Measurements from ENCODE around the gene C19orf47.

The C19orf47 gene

DNA sequence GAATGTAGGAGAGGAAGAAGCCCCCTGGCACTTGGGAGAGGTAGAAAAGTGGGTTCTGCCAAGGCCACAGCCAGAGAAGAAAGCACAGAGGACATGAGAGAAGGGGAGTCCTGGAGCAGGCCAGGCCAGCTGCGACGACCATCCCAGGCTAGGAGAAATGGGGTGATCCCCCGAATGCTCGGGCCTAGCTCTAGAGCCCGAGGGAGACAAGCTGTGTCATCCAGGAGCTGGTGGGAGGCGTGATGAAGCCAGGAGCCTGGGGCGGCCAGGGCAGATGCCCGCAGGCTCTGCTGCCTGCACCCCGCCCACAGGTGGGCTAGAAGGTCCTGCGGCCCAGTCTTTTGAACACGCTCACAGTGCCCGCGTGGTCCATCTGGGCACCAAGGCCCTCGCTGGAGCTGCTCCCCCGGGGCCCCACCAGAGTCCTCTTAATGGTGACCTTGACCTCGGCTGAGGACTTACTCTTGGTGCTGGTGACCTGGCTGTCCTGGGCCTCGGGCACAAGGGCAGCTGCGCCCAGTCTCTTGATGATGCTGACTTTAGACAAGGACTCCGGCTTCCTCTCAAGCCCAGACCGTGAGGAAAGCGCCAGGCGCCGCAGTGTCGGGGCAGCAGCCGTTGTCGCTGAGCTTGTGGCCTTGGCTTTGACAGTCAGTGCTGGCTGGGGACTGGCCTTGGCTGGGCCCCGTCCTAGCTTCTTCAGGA is 26.5 kb downstream of the C19orf47 start:
- H3K4me1 Mint-ChIP-seq (ENCODE audit: low read depth) = no peaks in the 10 kb centered on the region
- H3K9me3 Mint-ChIP-seq = no peaks in the 10 kb centered on the region
- no peak overlapping the region for H3K27ac Mint-ChIP-seq
- no peak overlapping the region for H3K4me3 Mint-ChIP-seq
- peaks cover 53% of the 10 kb centered on the region for H3K36me3 Mint-ChIP-seq (ENCODE audit: low read depth)
- no peaks in the 10 kb centered on the region for H3K27me3 Mint-ChIP-seq

DNA sequence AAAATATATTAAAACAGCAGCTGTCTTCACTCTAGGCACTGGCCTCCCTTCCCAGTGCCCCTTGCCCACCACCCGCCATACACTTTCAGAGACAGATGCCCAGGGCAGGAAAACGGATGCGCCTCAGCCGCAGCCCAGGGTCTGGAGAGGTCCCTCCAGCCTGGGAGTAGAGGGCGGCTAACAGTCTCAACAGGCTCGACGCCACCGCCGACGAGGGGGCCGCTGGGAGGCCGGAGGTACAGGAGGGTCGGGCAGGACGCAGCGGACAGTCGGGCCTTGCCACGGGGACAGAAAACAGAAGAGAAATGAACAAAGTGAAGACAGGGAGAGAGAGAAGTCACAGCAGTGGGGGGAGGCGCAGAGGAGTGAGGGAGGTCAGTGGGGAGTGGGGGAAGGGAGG is 27.1 kb downstream of the C19orf47 start:
- Mint-ChIP-seq H3K4me1 (ENCODE audit: low read depth) (no peaks in the 10 kb centered on the region), H3K9me3 (no peaks in the 10 kb centered on the region), H3K27me3 (no peaks in the 10 kb centered on the region), H3K27ac (no peak overlapping the region), H3K4me3 (no peak overlapping the region), H3K36me3 (ENCODE audit: low read depth) (peaks cover 51% of the 10 kb centered on the region)

DNA sequence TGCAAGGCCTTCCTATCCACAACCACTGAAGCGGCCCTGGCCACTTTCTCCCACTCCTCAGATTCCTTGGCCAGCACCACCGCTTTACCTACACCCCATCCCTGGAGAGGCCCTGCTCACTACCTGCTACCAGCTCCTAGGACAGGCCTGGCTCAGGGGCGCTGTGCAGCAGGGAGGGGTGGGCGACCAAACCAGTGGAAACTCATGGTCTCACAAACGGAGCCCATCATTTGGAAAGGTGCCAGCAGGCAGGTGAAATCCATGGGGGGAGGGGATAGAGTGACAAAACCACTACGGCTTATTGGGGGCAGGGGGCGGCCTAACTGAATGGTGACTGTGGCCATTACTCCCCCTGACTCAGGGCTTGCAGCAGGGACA is 27.6 kb downstream of the C19orf47 start:
- peaks cover 46% of the 10 kb centered on the region for H3K36me3 Mint-ChIP-seq (ENCODE audit: low read depth)
- no peaks in the 10 kb centered on the region for H3K9me3 Mint-ChIP-seq
- no peak overlapping the region for H3K4me3 Mint-ChIP-seq
- H3K27me3 Mint-ChIP-seq = no peaks in the 10 kb centered on the region
- no peak overlapping the region for H3K27ac Mint-ChIP-seq
- H3K4me1 Mint-ChIP-seq (ENCODE audit: low read depth) = no peaks in the 10 kb centered on the region

DNA sequence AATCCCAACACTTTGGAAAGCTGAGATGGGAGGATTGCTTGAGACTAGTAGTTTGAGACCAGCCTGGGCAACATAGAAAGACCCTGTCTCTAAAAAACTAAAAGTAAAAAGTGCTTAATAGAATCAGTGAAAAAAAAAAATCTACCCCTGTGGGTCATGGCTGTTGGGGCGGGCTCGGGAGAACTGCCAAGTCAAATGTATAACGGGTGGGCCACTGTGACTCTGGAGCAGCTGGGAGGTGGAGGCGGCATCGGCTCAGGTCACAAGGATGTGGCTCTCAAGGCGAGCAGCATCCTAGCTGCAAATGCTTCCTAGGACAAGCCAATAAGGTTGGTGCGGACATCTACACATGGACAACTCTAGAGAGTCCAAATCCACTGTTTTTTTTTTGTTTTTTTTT is 30.9 kb downstream of the C19orf47 start:
- Mint-ChIP-seq H3K4me3 (no peak overlapping the region), H3K27ac (no peak overlapping the region), H3K9me3 (no peaks in the 10 kb centered on the region), H3K27me3 (no peaks in the 10 kb centered on the region), H3K4me1 (ENCODE audit: low read depth) (no peaks in the 10 kb centered on the region), H3K36me3 (ENCODE audit: low read depth) (peaks cover 23% of the 10 kb centered on the region)

DNA sequence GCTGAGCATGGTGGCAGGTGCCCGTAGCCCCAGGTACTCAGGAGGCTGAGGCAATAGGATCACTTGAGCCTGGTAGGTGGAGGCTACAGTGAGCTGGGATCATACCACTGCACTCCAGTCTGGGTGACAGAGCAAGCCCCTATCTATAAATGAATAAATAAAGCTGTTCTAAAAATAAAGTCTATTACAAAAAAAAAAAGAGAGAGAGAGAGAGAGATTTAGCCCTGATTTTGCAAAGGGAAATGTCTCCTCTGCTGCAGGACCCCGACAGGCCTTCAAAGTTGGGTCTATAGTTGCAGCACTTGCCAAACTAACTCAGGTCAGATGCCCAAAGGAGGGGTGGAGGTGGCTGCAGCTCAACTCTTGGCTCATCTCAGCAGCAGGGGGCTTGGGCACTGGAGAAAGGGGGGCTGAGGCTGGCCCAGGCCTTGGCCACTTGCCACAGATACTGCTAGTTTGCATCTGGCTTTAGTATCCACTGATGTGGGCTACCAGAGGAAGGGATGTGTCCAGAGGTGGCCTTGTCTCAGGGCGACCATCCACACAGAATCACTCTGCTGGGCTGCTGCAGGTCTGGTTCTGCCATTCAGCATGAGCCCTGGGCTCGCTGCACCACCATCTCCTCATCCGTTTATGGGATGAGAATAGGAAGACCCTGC is 32.3 kb downstream of the C19orf47 start:
- H3K4me1 Mint-ChIP-seq (ENCODE audit: low read depth) = no peaks in the 10 kb centered on the region
- no peak overlapping the region for H3K27ac Mint-ChIP-seq
- H3K4me3 Mint-ChIP-seq = no peak overlapping the region
- no peaks in the 10 kb centered on the region for H3K9me3 Mint-ChIP-seq
- H3K27me3 Mint-ChIP-seq = no peaks in the 10 kb centered on the region
- peaks cover 18% of the 10 kb centered on the region for H3K36me3 Mint-ChIP-seq (ENCODE audit: low read depth)

DNA sequence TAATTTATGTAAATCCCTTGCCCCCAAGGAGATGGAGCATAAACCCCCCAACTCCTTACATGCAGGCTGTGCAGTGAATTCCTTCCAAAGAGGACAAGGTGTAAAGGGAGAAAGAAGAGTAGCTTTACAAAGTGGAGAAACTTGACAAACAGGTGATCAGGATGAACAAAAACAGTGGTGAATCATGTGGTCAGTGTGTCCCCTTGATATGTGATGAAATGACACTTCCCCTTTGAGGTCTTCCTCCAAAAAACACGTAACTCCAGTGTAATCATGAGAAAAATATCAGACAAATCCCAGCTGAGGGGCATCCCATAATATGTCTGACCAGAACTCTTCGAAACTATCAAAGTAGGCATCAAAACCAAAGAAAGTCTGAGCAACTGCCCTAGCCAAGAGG is 33.5 kb downstream of the C19orf47 start:
- Mint-ChIP-seq H3K27ac (no peak overlapping the region), H3K27me3 (no peaks in the 10 kb centered on the region)

DNA sequence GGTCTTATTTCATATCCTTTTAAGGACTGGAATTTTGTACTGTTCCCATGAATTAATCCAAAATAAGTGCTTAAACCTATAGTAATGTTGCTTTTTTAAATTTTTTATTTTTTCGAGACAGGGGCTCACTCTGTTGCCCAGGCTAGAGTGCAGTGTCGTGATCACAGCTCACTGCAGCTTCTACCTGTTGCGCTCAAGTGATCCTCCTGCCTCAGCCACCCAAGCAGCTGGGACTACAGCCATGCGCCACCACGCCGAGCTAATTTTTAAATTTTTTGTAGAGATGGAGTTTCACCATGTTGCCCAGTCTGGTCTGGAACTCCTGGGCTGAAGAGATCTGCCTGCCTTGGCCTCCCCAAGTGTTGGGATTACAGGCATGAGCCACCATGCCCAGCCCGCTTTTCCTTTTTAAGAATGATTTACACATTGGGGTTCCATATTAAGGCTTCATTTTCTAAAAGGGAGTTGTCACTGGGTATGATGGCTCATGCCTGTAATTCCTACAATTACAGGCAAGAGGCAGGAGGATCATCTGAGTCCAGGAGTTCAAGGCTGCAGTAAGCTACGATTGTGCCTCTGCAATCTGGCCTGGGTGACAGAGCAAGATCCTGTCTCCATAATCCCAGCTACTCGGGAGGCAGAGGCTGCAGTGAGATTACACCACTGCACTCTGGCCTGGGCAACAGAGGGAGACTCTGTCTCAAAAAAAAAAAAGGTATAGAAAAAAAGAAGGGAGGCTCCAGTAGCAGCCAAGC is 34.8 kb downstream of the C19orf47 start:
- Mint-ChIP-seq H3K27ac (no peak overlapping the region), H3K36me3 (ENCODE audit: low read depth) (peaks cover under 1% of the 10 kb centered on the region), H3K9me3 (no peaks in the 10 kb centered on the region), H3K4me3 (no peak overlapping the region), H3K4me1 (ENCODE audit: low read depth) (no peaks in the 10 kb centered on the region), H3K27me3 (no peaks in the 10 kb centered on the region)

More for the DNA sequence above, 33.5 kb downstream of the C19orf47 start:
- Mint-ChIP-seq H3K9me3 (no peaks in the 10 kb centered on the region), H3K4me3 (no peak overlapping the region), H3K36me3 (ENCODE audit: low read depth) (peaks cover 5% of the 10 kb centered on the region), H3K4me1 (ENCODE audit: low read depth) (no peaks in the 10 kb centered on the region)

DNA sequence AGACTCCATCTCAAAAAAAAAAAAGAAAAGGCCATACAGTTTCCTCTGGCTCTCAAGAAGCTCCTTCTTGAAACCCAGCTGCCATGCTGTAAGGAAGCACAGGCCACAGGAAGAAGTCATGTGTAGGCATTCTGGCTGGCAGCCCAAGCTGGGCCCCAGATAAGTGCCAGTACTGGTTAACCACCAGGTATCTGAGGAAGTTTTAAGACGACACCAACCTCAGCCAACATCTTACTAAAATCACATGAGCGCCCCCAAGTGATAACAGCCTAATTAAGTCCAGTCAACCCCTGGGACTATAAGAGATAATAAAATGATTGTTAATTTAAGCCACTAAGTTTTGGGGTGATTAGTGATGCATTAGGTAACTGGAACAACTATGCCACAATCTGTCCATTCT is 35.7 kb downstream of the C19orf47 start:
- H3K9me3 Mint-ChIP-seq = no peaks in the 10 kb centered on the region
- no peak overlapping the region for H3K27ac Mint-ChIP-seq
- H3K36me3 Mint-ChIP-seq (ENCODE audit: low read depth) = no peaks in the 10 kb centered on the region
- no peaks in the 10 kb centered on the region for H3K4me1 Mint-ChIP-seq (ENCODE audit: low read depth)
- no peaks in the 10 kb centered on the region for H3K27me3 Mint-ChIP-seq
- H3K4me3 Mint-ChIP-seq = no peak overlapping the region

DNA sequence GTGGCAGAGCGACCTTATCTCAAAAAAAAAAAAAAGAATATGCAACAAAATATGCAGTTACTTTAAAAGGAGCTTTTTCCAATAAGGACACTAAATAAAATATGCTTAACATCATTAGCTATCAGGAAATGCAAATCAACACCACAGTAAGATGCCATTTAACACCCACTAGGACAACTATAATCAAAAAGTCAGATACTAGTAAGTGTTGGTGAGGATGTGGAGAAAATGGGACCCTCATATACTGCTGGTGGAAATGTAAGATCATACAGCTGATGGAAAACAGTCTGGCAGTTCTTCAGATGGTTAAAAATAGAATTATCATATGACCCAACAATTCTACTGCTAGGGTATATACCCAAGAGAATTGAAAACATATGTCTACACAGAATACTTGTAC is 38.5 kb downstream of the C19orf47 start:
- Mint-ChIP-seq H3K27me3 (no peaks in the 10 kb centered on the region), H3K4me1 (ENCODE audit: low read depth) (no peaks in the 10 kb centered on the region), H3K4me3 (no peak overlapping the region), H3K36me3 (ENCODE audit: low read depth) (no peaks in the 10 kb centered on the region), H3K9me3 (no peaks in the 10 kb centered on the region), H3K27ac (no peak overlapping the region)

DNA sequence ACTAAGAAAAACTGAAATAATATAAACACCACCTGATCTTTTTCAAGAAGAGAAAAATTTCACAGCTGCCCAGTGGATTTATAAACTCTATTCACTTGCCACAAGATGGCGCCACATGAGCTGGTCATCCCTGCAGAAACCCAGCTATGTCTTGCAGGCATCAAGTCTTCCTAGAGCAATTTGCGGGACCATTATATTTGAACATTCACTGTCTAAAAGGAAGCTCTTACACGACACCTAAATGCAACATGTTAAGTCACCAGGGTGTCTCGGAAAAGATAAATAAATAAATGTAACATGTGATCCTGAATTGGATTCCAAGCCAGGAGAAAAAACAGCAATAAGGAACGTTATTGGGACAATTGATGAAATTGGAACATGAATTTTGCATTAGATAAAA is 42.8 kb downstream of the C19orf47 start:
- Mint-ChIP-seq H3K4me1 (ENCODE audit: low read depth) (no peaks in the 10 kb centered on the region), H3K36me3 (ENCODE audit: low read depth) (no peaks in the 10 kb centered on the region), H3K9me3 (no peaks in the 10 kb centered on the region), H3K4me3 (no peak overlapping the region), H3K27ac (no peak overlapping the region), H3K27me3 (no peaks in the 10 kb centered on the region)

DNA sequence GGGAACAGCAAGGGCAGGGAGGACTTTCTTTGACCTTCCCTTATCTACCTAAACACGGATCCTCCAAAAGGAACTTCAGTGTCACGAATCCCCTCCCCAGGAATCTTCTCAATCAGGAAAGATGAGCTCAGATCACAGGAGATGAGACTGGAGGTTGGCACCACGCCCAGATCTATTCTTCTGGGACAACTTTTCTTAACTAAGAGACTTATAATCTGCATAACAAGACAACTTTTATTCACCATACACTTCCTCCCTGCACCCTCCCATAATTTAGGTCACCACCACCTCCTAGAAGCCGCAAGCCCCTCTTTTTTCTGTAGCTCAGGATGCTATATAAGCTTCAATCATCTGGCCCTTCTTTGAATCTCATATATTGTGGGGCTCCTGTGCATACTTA is 43.9 kb downstream of the C19orf47 start:
- Mint-ChIP-seq H3K27me3 (no peaks in the 10 kb centered on the region), H3K36me3 (ENCODE audit: low read depth) (no peaks in the 10 kb centered on the region), H3K27ac (no peak overlapping the region), H3K4me1 (ENCODE audit: low read depth) (no peaks in the 10 kb centered on the region), H3K9me3 (no peaks in the 10 kb centered on the region), H3K4me3 (no peak overlapping the region)

DNA sequence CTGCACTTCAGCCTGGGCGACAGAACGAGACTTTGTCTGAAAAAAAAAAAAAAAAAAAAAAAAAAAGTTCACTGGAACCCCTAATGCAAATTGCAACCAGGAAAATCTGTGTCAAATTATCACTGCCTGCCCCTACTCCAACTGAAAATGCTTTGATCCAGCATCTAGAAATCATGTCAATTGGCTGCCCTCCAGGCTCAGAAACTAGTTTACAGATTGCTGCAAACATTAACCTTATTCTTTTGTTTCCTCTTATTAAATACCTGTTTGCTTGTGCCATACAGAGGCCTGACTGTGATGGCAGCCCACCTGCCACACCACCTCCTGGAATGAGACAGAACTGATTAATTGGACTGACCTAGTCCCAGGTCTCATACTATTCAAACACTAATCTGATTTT is 44.4 kb downstream of the C19orf47 start:
- H3K4me3 Mint-ChIP-seq = no peak overlapping the region
- no peaks in the 10 kb centered on the region for H3K9me3 Mint-ChIP-seq
- no peaks in the 10 kb centered on the region for H3K4me1 Mint-ChIP-seq (ENCODE audit: low read depth)
- H3K27ac Mint-ChIP-seq = no peak overlapping the region
- no peaks in the 10 kb centered on the region for H3K36me3 Mint-ChIP-seq (ENCODE audit: low read depth)
- H3K27me3 Mint-ChIP-seq = no peaks in the 10 kb centered on the region

DNA sequence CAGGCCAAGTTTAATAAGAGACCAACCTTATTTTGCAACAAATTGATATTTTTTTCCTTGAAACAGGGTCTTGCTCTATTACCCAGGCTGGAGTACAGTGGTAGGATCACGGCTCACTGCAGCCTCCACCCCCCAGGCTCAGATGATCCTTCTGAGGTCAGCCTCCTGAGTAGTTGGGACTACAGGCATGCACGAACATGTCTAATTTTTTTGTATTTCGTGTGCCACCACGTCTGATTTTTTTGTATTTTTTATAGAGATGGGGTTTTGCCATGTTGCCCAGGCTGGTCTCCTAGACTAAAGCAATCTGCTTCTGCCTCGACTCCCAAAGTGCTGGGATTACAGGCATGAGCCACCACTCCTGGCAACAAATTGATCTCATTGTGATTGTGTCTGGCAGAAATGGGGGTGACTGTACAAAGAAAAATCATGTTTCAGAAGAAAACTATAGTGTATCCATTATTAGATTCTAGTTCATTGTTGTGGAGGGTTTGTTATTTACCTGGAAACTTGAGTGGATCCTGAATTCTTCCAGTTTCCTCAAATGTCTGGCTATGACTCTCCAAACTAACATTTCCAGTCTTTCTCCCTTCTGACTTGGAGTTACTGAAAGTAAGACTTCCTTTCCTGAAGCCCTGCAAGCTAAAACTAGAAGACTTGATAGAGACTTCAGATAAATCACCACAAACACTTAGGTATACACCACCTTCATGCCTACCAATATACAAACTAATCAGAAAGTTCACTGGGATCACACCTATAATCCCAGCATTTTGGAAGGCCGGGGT is 45.8 kb downstream of the C19orf47 start:
- H3K36me3 Mint-ChIP-seq (ENCODE audit: low read depth) = no peaks in the 10 kb centered on the region
- no peaks in the 10 kb centered on the region for H3K4me1 Mint-ChIP-seq (ENCODE audit: low read depth)
- no peak overlapping the region for H3K27ac Mint-ChIP-seq
- H3K9me3 Mint-ChIP-seq = no peaks in the 10 kb centered on the region
- no peaks in the 10 kb centered on the region for H3K27me3 Mint-ChIP-seq
- H3K4me3 Mint-ChIP-seq = no peak overlapping the region

DNA sequence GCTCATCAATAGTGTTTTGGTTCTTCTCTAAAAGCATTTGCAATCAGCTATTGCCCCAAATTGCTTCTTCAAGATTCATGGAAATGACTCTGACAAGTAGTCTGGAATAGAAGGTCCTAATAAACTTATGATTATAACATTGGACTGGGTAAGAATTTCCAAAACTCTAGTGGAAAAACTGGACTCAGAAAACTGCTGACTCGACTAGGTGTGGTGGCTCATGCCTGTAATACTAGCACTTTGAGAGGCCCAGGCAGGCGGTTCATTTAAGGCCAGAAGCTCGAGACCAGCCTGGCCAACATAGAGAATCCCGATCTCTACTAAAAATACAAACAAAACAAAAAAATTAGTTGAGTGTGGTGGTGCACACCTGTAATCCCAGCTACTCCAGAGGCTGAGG is 47.5 kb downstream of the C19orf47 start:
- Mint-ChIP-seq H3K4me3 (no peak overlapping the region), H3K27ac (no peak overlapping the region), H3K9me3 (no peaks in the 10 kb centered on the region), H3K4me1 (ENCODE audit: low read depth) (no peaks in the 10 kb centered on the region), H3K27me3 (no peaks in the 10 kb centered on the region), H3K36me3 (ENCODE audit: low read depth) (no peaks in the 10 kb centered on the region)

DNA sequence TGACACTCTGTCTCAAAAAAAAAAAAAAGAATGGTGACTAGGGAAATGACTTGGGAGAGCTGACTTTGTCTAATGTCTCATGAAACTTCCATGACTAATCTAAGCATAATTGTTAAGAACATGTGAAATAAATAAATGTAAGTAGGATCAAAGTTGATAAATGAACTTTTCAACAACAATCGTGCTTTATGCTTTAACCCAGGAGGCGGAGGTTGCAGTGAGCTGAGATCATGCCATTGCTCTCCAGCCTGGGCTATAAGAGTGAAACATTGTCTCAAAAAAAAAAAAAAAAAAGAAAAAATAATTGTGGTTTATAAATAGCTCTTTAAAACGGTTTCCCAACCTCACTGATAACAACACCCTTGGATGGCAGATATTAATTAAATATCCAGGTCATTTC is 50.2 kb downstream of the C19orf47 start:
- no peak overlapping the region for H3K4me3 Mint-ChIP-seq

More for the DNA sequence above, 50.2 kb downstream of the C19orf47 start:
- Mint-ChIP-seq H3K27ac (no peak overlapping the region), H3K4me1 (ENCODE audit: low read depth) (no peaks in the 10 kb centered on the region), H3K36me3 (ENCODE audit: low read depth) (no peaks in the 10 kb centered on the region), H3K9me3 (no peaks in the 10 kb centered on the region), H3K27me3 (no peaks in the 10 kb centered on the region)
